Heart left ventricle (tissue), 16 donors: ENCODE results near the gene CCDC85B. TPM values are rescaled to one million over a fixed set of nuclear protein-coding genes. Genes with fewer than 3 reads are reported as not detected.

Experiments
- ATAC-seq, 4 donors: fragments of 200-7000 bp; cut with Tn5 transposase; one replicate each; pipeline ENCODE4 v1.9.1; 2020 to 2022; ENCODE audit warnings: moderate library complexity in 4 of 4, mild to moderate bottlenecking in 3 of 4, moderate number of reproducible peaks in 1 of 4
- DNase-seq, 5 donors: peaks; one replicate each; pipeline ENCODE4 v3.0.0-alpha.2; 2020
- H3K27ac ChIP-seq, 12 donors: fragments of 200-600 bp; sonication (generic) in 4 of 12; one replicate each; pipeline versions ENCODE4 v1.5.0 to v1.8.0; 2016 to 2022; ENCODE audit warnings: mild to moderate bottlenecking in 2 of 12
- H3K27me3 ChIP-seq, 9 donors: fragments of 200-600 bp; sonication (generic) in 2 of 9; one replicate each; pipeline versions ENCODE4 v1.5.1 to v1.8.0; 2016 to 2022; ENCODE audit warnings: mild to moderate bottlenecking in 3 of 9
- H3K36me3 ChIP-seq, 9 donors: fragments of 200-600 bp; sonication (generic) in 2 of 9; one replicate each; pipeline versions ENCODE4 v1.5.0 to v1.8.0; 2018 to 2022; ENCODE audit warnings: mild to moderate bottlenecking in 2 of 9
- H3K4me1 ChIP-seq, 12 donors: fragments of 200-600 bp; sonication (generic) in 4 of 12; one replicate each; pipeline versions ENCODE4 v1.5.0 to v1.8.0; 2016 to 2022; ENCODE audit warnings: mild to moderate bottlenecking in 3 of 12
- H3K4me3 ChIP-seq, 12 donors: fragments of 200-600 bp; sonication (generic) in 4 of 12; one replicate each; pipeline versions ENCODE4 v1.5.0 to v1.8.0; 2017 to 2022; ENCODE audit warnings: mild to moderate bottlenecking in 9 of 12, moderate library complexity in 4 of 12
- H3K9me3 ChIP-seq, 12 donors: fragments of 200-600 bp; sonication (generic) in 4 of 12; one replicate each; pipeline versions ENCODE4 v1.5.0 to v1.8.0; 2016 to 2022; ENCODE audit warnings: mild to moderate bottlenecking in 1 of 12
- POLR2A ChIP-seq, 2 donors: fragments of 450-650 bp; IDR thresholded peaks; one replicate each; pipeline ENCODE4 v1.6.1; 2017; ENCODE audit warnings: antibody characterized with exemption in 2 of 2, mild to moderate bottlenecking in 2 of 2, moderate library complexity in 2 of 2
- WGBS, 4 donors: extraction: QIAGEN DNeasy Blood & Tissue Kit in 2 of 4; methylation state at CpG; one replicate each; pipeline versions ENCODE4 v1.1.5 to v1.1.7; 2013 to 2018; 5-methylcytosine and 5-hydroxymethylcytosine counted together
- intact Hi-C, 10 donors: fragments of 100-400 bp; cut with DNase I; formaldehyde crosslinking; loops; one replicate each; pipeline versions ENCODE4 v1.11.1 to v1.14.2; 2022
- polyA plus RNA-seq, 2 donors: library from polyadenylated mRNA; stranded (reverse); fragments of 200-250 nt; gene quantifications; one replicate each; pipeline ENCODE4 v1.2.3, GENCODE V29; 2013
- total RNA-seq, 9 donors: library from RNA; depleted of rRNA in 2 of 9; stranded (reverse); fragments of >200 nt in 2 of 9; fragmentation: NEBNext Ultra II Directional in 3 of 9; extraction: Animal tissue kit (Norgen Biotek cat#: 25700) in 3 of 9; gene quantifications; one replicate each; pipeline versions ENCODE4 v1.1.0 to v1.2.4, GENCODE V29; 2016 to 2023
- TF ChIP-seq, protein P1 (sequence below), 12 donors: fragments of 200-600 bp; sonication (generic) in 4 of 12; IDR thresholded peaks; one replicate each; pipeline versions ENCODE4 v1.5.0 to v1.8.0; 2018 to 2022; ENCODE audit warnings: antibody characterized with exemption in 12 of 12, mild to moderate bottlenecking in 5 of 12
- donor health status: ischemic (EF 13 %, LVEDD 7.1; RV severe dilation, severe dysfunction).
- donor health status: healthy with polysubstance abuse.
- donor health status: DM: no; HTN: yes; CAD: no.
- donor health status: DM: no; HTN: no; CAD: no.
- donor health status: ischemic (EF 25% LVEDD 6.9; RV normal size, moderate dysfunction).
- donor health status: ischemic (EF 25% LVEDD 5.7; RV mildly dilated, moderate dysfunction).
- donor health status: healthy.
- donor health status: DM: yes; HTN: yes; CAD: no.
- donor health status: ischemic (EF 35%, LVEDD 5.7; RV mildly dilated, moderate dysfunction).
- donor health status: nonischemic (EF 11% LVEDD 7.7; RV severe dilation, severe dysfunction).
- donor health status: DM: yes; HTN: yes; CAD: no.
- donor health status: PGD.
- donor health status: ischemic (EF 29% LVEDD 5.4; RV normal size, mild dysfunction).
- donor health status: nonischemic (EF 23%, LVEDD 6.1; RV moderate dilation, normal function).

The CCDC85B gene
- total and polyA plus RNA-seq, 11 donors = 31.3 to 78.1 (median 36.9) TPM

DNA sequence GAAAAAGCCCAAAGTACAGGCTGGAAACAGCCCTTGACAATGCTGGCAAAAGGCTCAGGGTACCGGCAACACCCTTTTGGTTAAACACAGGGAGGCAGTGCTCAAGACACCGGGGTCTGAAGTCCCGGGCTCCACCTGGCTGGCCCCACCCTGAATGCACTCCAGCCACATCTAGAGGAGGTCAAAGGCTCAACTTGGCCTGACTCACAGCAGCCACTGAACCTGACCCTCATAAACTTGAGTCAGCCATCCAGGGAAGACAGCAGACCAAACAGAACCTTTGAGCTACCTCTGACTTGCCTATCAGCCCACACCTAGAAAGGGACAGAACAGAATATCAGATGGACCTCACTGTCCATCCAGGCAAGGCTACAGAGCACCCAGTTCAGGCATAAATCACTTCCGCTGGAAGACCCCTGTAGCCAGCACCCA, 36.3 kb upstream of the CCDC85B start:
- TF ChIP-seq POLR2A (IDR thresholded peaks at IDR 0.05) = no peak
- TF ChIP-seq, protein P1, sequence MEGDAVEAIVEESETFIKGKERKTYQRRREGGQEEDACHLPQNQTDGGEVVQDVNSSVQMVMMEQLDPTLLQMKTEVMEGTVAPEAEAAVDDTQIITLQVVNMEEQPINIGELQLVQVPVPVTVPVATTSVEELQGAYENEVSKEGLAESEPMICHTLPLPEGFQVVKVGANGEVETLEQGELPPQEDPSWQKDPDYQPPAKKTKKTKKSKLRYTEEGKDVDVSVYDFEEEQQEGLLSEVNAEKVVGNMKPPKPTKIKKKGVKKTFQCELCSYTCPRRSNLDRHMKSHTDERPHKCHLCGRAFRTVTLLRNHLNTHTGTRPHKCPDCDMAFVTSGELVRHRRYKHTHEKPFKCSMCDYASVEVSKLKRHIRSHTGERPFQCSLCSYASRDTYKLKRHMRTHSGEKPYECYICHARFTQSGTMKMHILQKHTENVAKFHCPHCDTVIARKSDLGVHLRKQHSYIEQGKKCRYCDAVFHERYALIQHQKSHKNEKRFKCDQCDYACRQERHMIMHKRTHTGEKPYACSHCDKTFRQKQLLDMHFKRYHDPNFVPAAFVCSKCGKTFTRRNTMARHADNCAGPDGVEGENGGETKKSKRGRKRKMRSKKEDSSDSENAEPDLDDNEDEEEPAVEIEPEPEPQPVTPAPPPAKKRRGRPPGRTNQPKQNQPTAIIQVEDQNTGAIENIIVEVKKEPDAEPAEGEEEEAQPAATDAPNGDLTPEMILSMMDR (IDR thresholded peaks at IDR 0.05) = no peak
- H3K36me3 ChIP-seq = peaks cover 0 to 60% (median 50%) of the 10 kb centered on the region in 9 donors
- no peak overlapping the region for H3K27ac ChIP-seq
- intact Hi-C loops = loop anchor here in 1 of 10 donors (10.0 kb wide), 1 partner anchor 411 kb away; the partner anchor contains the start of gene RAB1B
- no peaks in the 10 kb centered on the region for H3K27me3 ChIP-seq
- DNase-seq = no peak
- H3K4me3 ChIP-seq = no peak overlapping the region
- H3K9me3 ChIP-seq = peaks cover 0 to 10% (median 2%) of the 10 kb centered on the region in 12 donors
- H3K4me1 ChIP-seq = peaks cover 0 to 32% (median 15%) of the 10 kb centered on the region in 12 donors
- no peak for ATAC-seq
- 93 to 100% (median 96%) methylated on average over 4 of the region's 4 CpGs for WGBS, 4 donors

DNA sequence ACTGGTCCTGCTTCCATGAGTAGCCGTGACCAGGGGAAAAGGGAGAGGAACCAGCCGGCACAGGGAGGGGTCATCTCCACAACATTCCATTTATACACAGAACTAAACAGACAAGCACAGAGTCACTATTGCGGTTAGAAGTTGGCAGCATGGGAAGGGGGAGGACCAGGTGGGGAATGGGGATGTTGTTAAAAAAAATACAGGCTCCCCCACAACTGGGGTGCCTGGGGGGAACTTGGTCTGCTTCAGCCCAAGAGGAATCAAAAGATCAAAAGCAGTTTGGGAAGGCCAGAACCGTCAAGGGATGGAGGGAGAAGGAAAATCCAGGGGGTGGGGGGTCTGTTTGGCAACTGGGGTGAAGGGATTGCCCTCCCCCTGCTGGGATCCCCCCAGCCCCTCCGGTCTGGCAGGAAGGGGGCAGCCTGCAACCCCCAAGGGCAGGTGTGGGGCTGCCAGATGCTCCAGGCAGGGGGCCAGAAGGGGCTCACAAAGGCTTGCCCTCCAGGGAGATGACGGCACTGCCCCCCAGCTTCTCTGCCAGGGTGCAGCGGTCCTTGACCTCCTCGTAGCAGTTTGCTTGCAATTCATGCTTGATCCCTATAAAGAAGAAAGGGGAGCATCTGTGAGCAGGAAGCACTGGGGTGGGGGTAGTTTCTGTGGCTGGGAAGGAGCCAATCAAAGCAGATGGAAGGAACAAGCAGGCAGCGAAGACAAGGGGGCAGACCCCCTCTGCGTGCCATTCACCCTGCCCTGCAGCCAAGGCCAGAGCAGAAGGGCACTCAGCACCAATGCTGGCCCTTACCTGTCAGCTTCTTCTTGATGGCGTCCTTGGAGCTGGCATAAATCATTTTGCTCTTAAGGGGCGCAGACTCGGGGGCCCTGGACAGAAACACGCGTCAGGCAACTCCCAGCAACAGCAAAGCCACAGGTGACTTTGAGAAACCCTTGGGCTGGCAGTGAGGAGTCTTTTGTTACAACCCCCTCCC, 35.3 kb upstream of the CCDC85B start:
- peak in 2 of 5 donors; percentile 18 to 57 for DNase-seq
- Histone ChIP-seq H3K4me1 (peaks cover 0 to 39% (median 18%) of the 10 kb centered on the region in 12 donors), H3K27me3 (no peaks in the 10 kb centered on the region), H3K36me3 (peaks cover 0 to 60% (median 50%) of the 10 kb centered on the region in 9 donors), H3K9me3 (peaks cover 0 to 10% (median 2%) of the 10 kb centered on the region in 12 donors), H3K27ac (no peak overlapping the region), H3K4me3 (no peak overlapping the region)
- ATAC-seq = no peak
- no peak for TF ChIP-seq POLR2A (IDR thresholded peaks at IDR 0.05)
- TF ChIP-seq, protein P1 (IDR thresholded peaks at IDR 0.05) = no peak
- WGBS, 4 donors = 76 to 81% (median 78%) methylated on average over 15 of the region's 15 CpGs
- intact Hi-C loops = loop anchor here in 2 of 10 donors (5.0 to 10.0 kb wide), 3 partner anchors 193 to 410 kb away; partner anchors contain the start of genes PCNX3 (in 1 of the 2), RAB1B (in 1 of the 2) and RELA (in 1 of the 2)

DNA sequence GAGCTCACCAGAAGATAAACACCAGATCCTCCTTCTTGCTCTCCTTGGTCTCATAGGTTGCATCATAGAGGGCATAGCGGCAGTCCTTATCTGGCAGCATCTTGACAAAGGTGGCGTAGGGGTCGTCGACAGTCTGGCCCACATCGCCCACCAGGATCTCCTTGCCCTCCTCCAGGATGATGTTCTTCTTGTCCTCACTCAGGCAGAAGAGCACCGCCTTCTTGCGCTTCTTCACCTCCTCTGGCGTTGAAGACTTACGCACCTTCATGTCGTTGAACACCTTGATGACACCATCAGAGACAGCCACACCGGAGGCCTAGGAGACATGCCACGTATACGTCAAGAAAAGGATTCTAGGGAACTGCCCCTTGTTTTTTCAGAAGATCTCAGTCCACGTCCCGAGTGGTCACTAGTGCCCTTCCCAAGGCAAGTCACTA, 34.5 kb upstream of the CCDC85B start:
- TF ChIP-seq POLR2A (IDR thresholded peaks at IDR 0.05) = no peak
- no peaks in the 10 kb centered on the region for H3K27me3 ChIP-seq
- peaks cover 0 to 58% (median 48%) of the 10 kb centered on the region in 9 donors for H3K36me3 ChIP-seq
- ATAC-seq = no peak
- 82 to 88% (median 86%) methylated on average over 15 of the region's 15 CpGs for WGBS, 4 donors
- peaks cover 0 to 9% (median 2%) of the 10 kb centered on the region in 12 donors for H3K9me3 ChIP-seq
- intact Hi-C loops = loop anchor here in 2 of 10 donors (5.0 to 10.0 kb wide), 3 partner anchors 194 to 409 kb away; partner anchors contain the start of genes PCNX3 (in 1 of the 2), RAB1B (in 1 of the 2) and RELA (in 1 of the 2)
- peaks cover 0 to 41% (median 19%) of the 10 kb centered on the region in 12 donors for H3K4me1 ChIP-seq
- H3K27ac ChIP-seq = peak overlapping the region in 1 of 12 donors; percentile 98
- peak in 1 of 5 donors; percentile 9 for DNase-seq
- peak overlapping the region in 10 of 12 donors; percentile 74 to 100 (median 90) for H3K4me3 ChIP-seq

DNA sequence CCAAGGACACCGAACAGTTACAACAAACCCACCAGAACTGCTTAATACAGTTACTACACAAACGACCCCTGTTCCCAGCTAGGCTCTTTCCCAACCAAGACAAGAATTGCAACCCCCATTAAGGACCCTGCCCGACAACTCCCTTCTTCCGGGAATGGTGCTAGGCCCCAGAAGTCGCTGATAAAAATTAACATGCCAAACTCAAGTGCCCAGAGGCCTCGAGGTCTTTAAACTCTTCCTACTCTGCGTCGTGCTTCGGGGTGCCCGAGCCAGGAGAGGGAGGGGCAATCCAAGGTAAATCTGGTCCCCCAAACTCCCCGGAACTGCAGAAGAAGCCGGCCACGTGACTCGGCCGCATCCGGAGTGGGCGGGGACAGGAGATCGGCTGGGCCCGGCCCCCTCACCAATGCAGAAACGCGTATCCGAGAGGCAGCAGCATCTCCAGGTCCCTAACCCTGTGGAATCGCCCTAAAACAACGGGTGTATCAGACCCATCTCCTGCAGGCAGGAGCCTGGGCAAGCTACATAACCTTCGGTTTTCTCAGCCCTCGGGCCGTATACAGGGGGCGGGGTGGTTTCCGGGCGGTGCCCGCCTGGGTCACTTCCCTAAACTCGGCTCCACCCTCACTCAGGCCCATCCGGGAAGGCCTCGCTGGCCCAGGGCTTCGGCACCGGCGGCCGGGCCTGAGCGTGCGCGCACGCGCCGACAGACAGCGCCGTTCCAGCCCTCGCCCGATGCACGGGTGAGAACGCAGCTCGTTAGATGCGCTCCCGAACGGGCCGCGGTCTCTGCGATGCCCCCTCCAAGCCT, 33.6 kb upstream of the CCDC85B start:
- Histone ChIP-seq H3K4me3 (peak overlapping the region; percentile 74 to 100 (median 94)), H3K27me3 (no peaks in the 10 kb centered on the region), H3K36me3 (peaks cover 0 to 51% (median 44%) of the 10 kb centered on the region in 9 donors), H3K27ac (peak overlapping the region; percentile 94 to 99 (median 98)), H3K9me3 (no peaks in the 10 kb centered on the region), H3K4me1 (peaks cover 0 to 50% (median 29%) of the 10 kb centered on the region in 12 donors)
- DNase-seq (peak; percentile 85 to 91 (median 88)), ATAC-seq (peak in 3 of 4 donors; percentile 35 to 56 (median 38))
- TF ChIP-seq, protein P1 (IDR thresholded peaks at IDR 0.05) = no peak
- peak in 1 of 2 donors; percentile 37 for TF ChIP-seq POLR2A (IDR thresholded peaks at IDR 0.05)
- 1 to 3% (median 2%) methylated on average over 31 to 57 of the region's 57 CpGs for WGBS, 4 donors
- intact Hi-C loops = loop anchor here in 2 of 10 donors (5.0 to 10.0 kb wide), 3 partner anchors 195 to 408 kb away; partner anchors contain the start of genes PCNX3 (in 1 of the 2), RAB1B (in 1 of the 2) and RELA (in 1 of the 2)
